Right renal cortex interstitium (tissue), 3 donors: ENCODE measurements around the gene FBN3. TPM values are rescaled to one million over a fixed set of nuclear protein-coding genes. Genes with fewer than 3 reads are reported as not detected.
"Not testable (repeated sequence)": the region's sequence is repeated elsewhere in the genome, so short reads cannot be mapped to it uniquely, and the experiment has no call there.

Experiments used
- DNase-seq, 3 donors: peaks; one replicate each; pipeline ENCODE4 v3.0.0-alpha.2; 2013; ENCODE audit warnings: low read depth in 3 of 3, low spot score in 2 of 3
- polyA plus RNA-seq, 3 donors: library from polyadenylated mRNA; unstranded; fragments of 120-200 nt; gene quantifications; one replicate each; pipeline ENCODE4 v1.2.1, GENCODE V29; 2013; ENCODE audit not compliant: insufficient read length in 3 of 3

The FBN3 gene
- polyA plus RNA-seq, 3 donors: 29.8 to 33.9 (median 31.6) TPM

DNA sequence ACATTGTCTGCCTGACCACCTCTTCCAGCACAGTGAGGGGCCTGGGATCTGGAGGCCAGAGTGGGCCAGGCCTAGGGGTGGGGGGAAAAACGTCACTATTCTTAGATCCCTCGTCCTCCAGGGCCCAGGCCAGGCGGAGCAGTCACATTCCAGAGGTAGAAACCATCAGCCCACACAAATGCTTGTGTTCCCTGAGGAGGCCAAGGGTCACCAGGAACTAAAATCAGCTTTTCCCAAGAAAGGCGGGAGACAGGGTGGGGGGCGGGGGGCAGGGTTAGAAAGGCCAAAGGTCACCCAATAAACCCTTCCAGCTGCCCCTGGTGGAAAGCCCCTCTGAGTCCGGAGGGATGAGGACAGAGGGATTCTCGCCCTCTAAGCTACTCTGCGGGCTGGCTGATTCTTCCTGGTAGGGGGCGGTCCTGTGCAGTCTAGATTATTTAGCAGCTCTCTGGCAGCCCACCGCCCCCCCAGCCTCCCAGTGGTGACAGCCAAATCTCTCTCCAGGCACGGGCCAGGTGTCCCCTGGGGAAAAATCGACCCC is 120.4 kb downstream of the FBN3 start:
- DNase-seq: no peak

DNA sequence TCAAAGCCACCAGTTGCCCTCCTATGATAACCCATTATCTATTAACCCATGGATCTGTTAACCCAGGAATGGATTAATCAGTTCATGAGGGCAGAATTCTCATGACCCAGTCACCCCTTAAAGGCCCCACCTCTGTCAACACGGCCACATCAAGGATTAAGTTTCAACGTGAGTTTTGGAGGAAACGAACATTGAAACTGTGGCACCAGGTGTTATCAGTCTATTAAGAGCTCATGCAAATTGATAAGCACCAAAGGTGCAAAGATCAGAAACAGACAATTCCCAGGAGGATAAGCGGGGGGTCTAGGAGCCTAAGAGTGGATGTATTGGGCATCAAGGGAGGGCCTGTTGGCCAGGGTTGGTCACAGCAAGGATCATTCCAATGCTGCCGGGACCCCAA is 124.1 kb downstream of the FBN3 start:
- no peak for DNase-seq

DNA sequence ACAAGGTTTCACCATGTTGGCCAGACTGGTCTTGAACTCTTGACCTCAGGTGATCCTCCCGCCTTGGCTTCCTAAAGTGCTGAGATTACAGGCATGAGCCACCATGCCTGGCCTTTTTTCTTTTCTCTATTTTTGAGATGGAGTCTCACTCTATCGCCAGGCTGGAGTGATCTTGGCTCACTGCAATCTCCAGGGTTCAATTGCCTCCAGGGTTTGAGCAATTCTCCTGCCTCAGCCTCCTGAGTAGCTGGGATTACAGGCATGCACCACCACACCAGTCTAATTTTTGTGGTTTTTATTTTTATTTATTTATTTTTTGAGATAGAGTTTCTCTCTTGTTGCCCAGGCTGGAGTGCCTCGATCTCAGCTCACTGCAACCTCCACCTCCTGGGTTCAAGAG is 125.1 kb downstream of the FBN3 start:
- not testable (repeated sequence) for DNase-seq

DNA sequence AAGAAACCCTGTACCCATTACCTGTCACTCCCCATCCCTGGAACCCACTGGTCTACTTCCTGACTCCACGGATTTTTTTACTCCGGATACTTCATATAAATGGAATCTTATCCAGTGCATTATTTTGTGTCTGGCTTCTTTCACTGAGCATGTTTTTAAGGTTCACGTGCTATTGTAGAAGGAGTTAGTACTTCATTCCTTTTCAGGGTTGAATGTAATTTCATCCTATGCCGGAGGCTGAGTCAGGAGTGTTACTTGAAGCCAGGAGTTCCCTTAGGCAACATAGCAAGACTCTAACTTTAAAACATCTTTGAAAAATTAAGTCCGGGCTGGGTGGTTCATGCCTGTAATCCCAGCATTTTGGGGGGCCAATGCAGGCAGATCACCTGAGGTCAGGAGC is 126.0 kb downstream of the FBN3 start:
- DNase-seq: no peak

DNA sequence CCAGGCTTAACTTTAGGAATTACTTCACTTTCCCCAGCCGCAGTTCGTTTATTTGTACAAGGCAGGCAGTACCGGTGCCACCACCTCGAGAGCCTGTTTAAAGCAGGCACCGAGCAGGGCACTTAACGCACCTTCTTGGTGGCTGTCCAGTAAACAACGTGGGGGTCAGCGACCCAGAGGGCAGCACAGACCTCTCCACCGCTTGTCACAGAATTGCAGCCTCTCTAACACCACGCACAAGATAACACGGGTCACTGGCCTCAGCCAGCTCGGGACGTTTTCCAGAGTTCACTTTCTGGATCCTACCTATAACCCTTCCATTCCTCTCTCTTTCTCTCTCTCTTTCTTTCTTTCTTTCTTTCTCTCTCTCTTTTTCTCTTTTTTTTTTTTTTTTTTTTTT is 127.1 kb downstream of the FBN3 start:
- DNase-seq: no peak

DNA sequence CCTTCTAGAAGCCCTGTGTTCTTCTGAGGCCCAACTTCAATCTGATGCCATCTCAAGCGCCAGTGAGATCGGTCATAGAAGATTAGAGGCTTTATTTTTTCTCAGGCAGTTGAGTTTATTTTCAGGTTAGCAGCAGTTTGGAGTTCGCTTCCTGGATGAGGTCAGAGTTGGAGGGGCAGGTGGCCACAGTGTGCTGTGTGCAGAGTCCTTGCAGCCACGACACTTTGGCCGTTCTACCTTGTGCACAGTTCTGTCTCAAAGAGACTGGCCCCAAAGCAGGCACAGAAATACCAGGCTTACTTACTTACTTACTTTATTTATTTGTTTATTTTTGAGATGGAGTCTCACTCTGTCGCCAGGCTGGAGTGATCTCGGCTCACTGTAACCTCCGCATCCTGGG is 128.0 kb downstream of the FBN3 start:
- no peak for DNase-seq

DNA sequence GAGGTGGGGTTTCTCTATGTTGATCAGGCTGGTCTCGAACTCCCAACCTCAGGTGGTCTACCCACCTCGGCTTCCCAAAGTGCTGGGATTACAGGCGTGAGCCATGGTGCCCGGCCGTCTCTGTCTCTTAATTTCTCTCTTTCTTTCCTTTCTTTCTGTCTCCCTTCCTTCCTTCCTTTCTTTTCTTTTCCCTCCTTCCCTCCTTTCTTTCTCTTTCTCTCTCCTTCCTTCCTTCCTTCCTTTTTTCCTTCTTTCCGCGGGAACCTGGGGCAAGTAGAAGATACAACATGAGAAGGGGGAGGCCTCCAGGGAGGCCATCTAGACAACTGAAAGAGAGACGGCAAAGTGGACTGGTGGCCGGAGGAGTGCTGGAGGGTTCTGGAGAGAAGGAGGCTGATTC is 128.7 kb downstream of the FBN3 start:
- DNase-seq: no peak

DNA sequence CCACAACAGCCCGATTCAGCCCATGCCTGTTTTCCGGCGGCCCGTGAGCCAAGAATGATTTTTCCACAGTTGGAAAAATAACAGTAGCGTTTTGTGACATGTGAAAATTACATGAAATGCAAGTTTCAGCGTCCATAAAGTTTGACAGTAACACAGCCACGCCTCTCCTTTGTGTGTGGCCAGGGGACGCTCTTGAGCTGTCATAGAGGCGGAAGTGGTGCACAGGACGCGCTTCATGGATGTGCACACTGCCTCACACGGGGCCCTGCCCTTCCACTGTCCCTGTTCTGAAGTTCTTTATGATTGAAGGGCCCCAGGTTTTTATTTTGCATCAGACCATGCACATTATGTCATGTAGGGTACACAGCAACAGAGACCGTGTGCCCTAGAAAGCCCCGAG is 131.6 kb downstream of the FBN3 start:
- DNase-seq: no peak

Other genes starting within 250 kb of the FBN3 start
- 10 to 100 TPM; 21.5 to 27.5 (median 27.0) TPM for gene MAP2K7, start 245.7 kb downstream of the FBN3 start, polyA plus RNA-seq
- under 1 TPM; 0.12 to 0.45 (median 0.32) TPM for gene TGFBR3L, start 234.8 kb downstream of the FBN3 start, polyA plus RNA-seq
- 10 to 100 TPM; 11.3 to 13.3 (median 12.4) TPM for gene SNAPC2, start 229.3 kb downstream of the FBN3 start, polyA plus RNA-seq
- gene CTXN1, start 223.5 kb downstream of the FBN3 start, polyA plus RNA-seq: 10 to 100 TPM in 2 of 3 donors, 1 to 10 TPM in 1; 10.0 to 16.1 (median 11.5) TPM
- gene TIMM44, start 205.9 kb downstream of the FBN3 start, polyA plus RNA-seq: 10 to 100 TPM; 34.3 to 38.2 (median 38.1) TPM
- gene ELAVL1, start 144.0 kb downstream of the FBN3 start, polyA plus RNA-seq: 10 to 100 TPM; 75.1 to 92.8 (median 81.6) TPM
- under 1 TPM in 2 of 3 donors, not detected in 1; 0.22 to 0.24 TPM for gene CCL25, start 96.8 kb downstream of the FBN3 start, polyA plus RNA-seq
- 10 to 100 TPM; 32.0 to 41.4 (median 38.7) TPM for gene CERS4, start 59.8 kb upstream of the FBN3 start, polyA plus RNA-seq
- gene CD320, start 158.8 kb upstream of the FBN3 start, polyA plus RNA-seq: 10 to 100 TPM; 24.2 to 25.9 (median 24.7) TPM
- gene NDUFA7, start 171.8 kb upstream of the FBN3 start, polyA plus RNA-seq: 10 to 100 TPM; 44.1 to 53.9 (median 50.0) TPM
- 100 to 1,000 TPM; 320 to 390 (median 377) TPM for gene RPS28, start 171.9 kb upstream of the FBN3 start, polyA plus RNA-seq
- 1 to 10 TPM; 6.4 to 7.6 (median 7.0) TPM for gene KANK3, start 193.7 kb upstream of the FBN3 start, polyA plus RNA-seq
- 1 to 10 TPM; 1.4 to 2.5 (median 1.7) TPM for gene ANGPTL4, start 214.6 kb upstream of the FBN3 start, polyA plus RNA-seq
- gene RAB11B, start 240.8 kb upstream of the FBN3 start, polyA plus RNA-seq: 100 to 1,000 TPM; 125 to 147 (median 129) TPM